PC-3 (cell line): Measurements from ENCODE around the gene CD151. TPM values are rescaled to one million over a fixed set of nuclear protein-coding genes. Genes with fewer than 3 reads are reported as not detected.

Experiments
- ATAC-seq: fragments of 200-7000 bp; cut with Tn5 transposase; 2 replicates; pipeline ENCODE4 v1.9.1; 2020; ENCODE audit warnings: mild to moderate bottlenecking, moderate library complexity
- BruUV-seq: library from RNA; stranded (reverse); fragments of 400-500 nt; replicated peaks from 2 replicates; lab custom pipeline; 2021; lab: Mats Ljungman, UMichigan
- CTCF ChIA-PET: fragments of 300-600 bp; sonication (Branson Sonifier 250); formaldehyde crosslinking; loops from one replicate; lab custom pipeline; 2022; ENCODE audit warnings: antibody characterized with exemption; lab: Charles Lee
- POLR2A ChIA-PET: fragments of 300-600 bp; sonication (Branson Sonifier 250); formaldehyde crosslinking; loops from one replicate; lab custom pipeline; 2022; ENCODE audit warnings: antibody characterized with exemption; ENCODE audit not compliant: unreplicated experiment; lab: Charles Lee
- DNase-seq: peaks from one replicate; pipeline ENCODE4 v3.0.0-alpha.2; 2015
- H2AFZ ChIP-seq: fragments of 300-600 bp; sonication (generic); 2 replicates; pipeline ENCODE4 v1.6.0; 2016; ENCODE audit warnings: antibody characterized with exemption, low read length
- H3F3A ChIP-seq: fragments of 300-600 bp; sonication (generic); one replicate; pipeline ENCODE4 v1.6.0; 2017; ENCODE audit warnings: antibody characterized with exemption, low read length, control low read depth, mild to moderate bottlenecking; ENCODE audit not compliant: unreplicated experiment
- H3K27ac ChIP-seq: fragments of 300-600 bp; sonication (generic); 2 replicates; pipeline ENCODE4 v1.5.1; 2016; ENCODE audit warnings: mild to moderate bottlenecking, low read length
- H3K27me3 ChIP-seq: fragments of 300-600 bp; sonication (generic); 2 replicates; pipeline ENCODE4 v1.6.1; 2016; ENCODE audit warnings: low read length, mixed read lengths
- H3K36me3 ChIP-seq: fragments of 300-600 bp; sonication (generic); 2 replicates; pipeline ENCODE4 v1.6.1; 2016; ENCODE audit warnings: low read depth, mixed run types, low read length, mixed read lengths
- H3K4me1 ChIP-seq: fragments of 300-600 bp; sonication (generic); 2 replicates; pipeline ENCODE4 v1.5.1; 2016; ENCODE audit warnings: low read length; ENCODE audit not compliant: insufficient read depth
- H3K4me2 ChIP-seq: fragments of 300-600 bp; sonication (generic); 2 replicates; pipeline ENCODE4 v1.6.0; 2016; ENCODE audit warnings: low read length
- H3K4me3 ChIP-seq: fragments of 300-600 bp; sonication (generic); 2 replicates; pipeline ENCODE4 v1.5.1; 2016; ENCODE audit warnings: mild to moderate bottlenecking, low read length, mixed read lengths
- H3K79me2 ChIP-seq: fragments of 300-600 bp; sonication (generic); 2 replicates; pipeline ENCODE4 v1.6.1; 2017; ENCODE audit warnings: low read length, mixed read lengths
- H3K9ac ChIP-seq: fragments of 300-600 bp; sonication (generic); 2 replicates; pipeline ENCODE4 v1.6.0; 2016; ENCODE audit warnings: mild to moderate bottlenecking, low read length
- H3K9me2 ChIP-seq: fragments of 300-600 bp; sonication (generic); replicated peaks from 2 replicates; pipeline ENCODE4 v1.6.1; 2016; ENCODE audit warnings: mixed run types, low read length, mixed read lengths
- H3K9me3 ChIP-seq: fragments of 300-600 bp; sonication (generic); 2 replicates; pipeline ENCODE4 v1.6.1; 2016; ENCODE audit warnings: low read length, mixed read lengths
- H4K20me1 ChIP-seq: fragments of 300-600 bp; sonication (generic); 2 replicates; pipeline ENCODE4 v1.6.1; 2016; ENCODE audit warnings: low read length, mixed read lengths
- EZH2 ChIP-seq: fragments of 300-600 bp; sonication (generic); IDR thresholded peaks from one replicate; pipeline ENCODE4 v1.6.1; 2017; ENCODE audit warnings: antibody characterized with exemption, mild to moderate bottlenecking, low read length; ENCODE audit not compliant: unreplicated experiment
- EZH2phosphoT487 ChIP-seq: fragments of 300-600 bp; sonication (generic); IDR thresholded peaks from 2 replicates; pipeline ENCODE4 v1.6.1; 2018; ENCODE audit warnings: mild to moderate bottlenecking, antibody characterized with exemption, low read length, borderline replicate concordance
- intact Hi-C: fragments of 100-400 bp; cut with micrococcal nuclease; formaldehyde crosslinking; loops from 2 replicates; pipeline ENCODE4 v1.9.0; 2023
- total RNA-seq: library from RNA; depleted of rRNA; stranded (reverse); fragments of >200 nt; gene quantifications from 2 replicates; pipeline ENCODE4 v1.2.3, GENCODE V29; 2014
- TF ChIP-seq, protein P1 (sequence below): fragments of 300-600 bp; sonication (generic); conservative IDR thresholded peaks from 2 replicates; pipeline ENCODE4 v1.5.1; 2017; ENCODE audit warnings: antibody characterized with exemption, low read depth, mild to moderate bottlenecking, low read length

The CD151 gene
- total RNA-seq, 1 experiment from 2014 or later: 469 TPM

DNA sequence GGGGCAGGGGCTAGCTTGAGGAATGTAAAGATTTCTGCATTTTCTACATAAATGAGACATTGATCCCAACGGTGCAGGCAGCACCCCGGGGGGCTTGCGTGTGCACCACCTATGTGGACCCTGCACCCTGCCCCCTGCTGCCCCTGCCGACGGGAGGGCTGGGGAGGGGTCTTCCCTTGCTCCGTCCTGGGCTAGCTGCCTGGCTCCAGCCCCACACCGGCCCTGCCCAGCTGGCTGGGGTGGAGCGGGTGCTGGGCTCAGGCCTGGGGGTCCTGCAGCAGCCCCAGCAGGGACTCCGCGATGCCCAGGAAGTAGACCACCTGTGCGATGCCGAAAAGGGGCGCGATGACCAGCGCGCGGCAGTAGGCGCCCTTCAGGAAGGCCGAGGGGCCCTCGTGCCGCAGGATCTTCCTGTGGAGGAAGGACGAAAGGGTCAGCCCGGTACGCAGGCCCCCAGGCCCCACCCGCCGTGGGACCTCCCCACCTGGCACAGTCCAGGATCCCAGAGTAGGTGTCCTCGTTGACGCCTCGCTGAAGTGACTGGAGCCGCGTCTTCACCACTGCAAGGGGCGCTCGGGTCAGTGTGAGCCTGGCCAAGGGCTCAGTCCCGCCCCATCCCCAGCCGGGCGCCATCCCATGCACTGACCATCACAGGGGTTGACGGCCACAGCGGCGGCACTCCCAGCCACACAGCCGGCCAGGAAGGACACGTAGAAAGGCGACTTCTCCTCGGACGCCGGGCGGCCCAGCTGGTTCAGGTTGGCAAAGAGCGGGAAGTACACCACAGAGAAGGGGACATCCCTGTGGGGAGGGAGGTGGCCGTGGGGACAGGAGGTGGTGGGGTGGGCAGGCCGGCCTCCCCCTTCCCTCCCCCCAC is 40.9 kb upstream of the CD151 start:
- Histone ChIP-seq H3K4me2 (no peak overlapping the region), H3K9ac (no peak overlapping the region), H3K4me1 (peaks cover 16% of the 10 kb centered on the region), H2AFZ (no peak overlapping the region), H3F3A (peaks cover 4% of the 10 kb centered on the region), H3K4me3 (no peak overlapping the region), H3K27ac (no peak overlapping the region), H3K9me3 (no peaks in the 10 kb centered on the region), H4K20me1 (no peaks in the 10 kb centered on the region), H3K27me3 (no peaks in the 10 kb centered on the region), H3K9me2 (no peaks in the 10 kb centered on the region), H3K36me3 (no peaks in the 10 kb centered on the region; the same call in 1 of the 2 replicates), H3K79me2 (peaks cover 16% of the 10 kb centered on the region)
- CTCF ChIA-PET: interaction anchor here (0.6 kb wide), 1 partner anchor 1041 kb away, joined by 14 read pairs; no protein-coding TSS in a partner anchor
- ATAC-seq: no peak
- intact Hi-C loops: no loop called here
- DNase-seq: no peak
- TF ChIP-seq EZH2: no peak
- TF ChIP-seq EZH2phosphoT487: no peak
- TF ChIP-seq, protein P1, sequence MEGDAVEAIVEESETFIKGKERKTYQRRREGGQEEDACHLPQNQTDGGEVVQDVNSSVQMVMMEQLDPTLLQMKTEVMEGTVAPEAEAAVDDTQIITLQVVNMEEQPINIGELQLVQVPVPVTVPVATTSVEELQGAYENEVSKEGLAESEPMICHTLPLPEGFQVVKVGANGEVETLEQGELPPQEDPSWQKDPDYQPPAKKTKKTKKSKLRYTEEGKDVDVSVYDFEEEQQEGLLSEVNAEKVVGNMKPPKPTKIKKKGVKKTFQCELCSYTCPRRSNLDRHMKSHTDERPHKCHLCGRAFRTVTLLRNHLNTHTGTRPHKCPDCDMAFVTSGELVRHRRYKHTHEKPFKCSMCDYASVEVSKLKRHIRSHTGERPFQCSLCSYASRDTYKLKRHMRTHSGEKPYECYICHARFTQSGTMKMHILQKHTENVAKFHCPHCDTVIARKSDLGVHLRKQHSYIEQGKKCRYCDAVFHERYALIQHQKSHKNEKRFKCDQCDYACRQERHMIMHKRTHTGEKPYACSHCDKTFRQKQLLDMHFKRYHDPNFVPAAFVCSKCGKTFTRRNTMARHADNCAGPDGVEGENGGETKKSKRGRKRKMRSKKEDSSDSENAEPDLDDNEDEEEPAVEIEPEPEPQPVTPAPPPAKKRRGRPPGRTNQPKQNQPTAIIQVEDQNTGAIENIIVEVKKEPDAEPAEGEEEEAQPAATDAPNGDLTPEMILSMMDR: no peak
- POLR2A ChIA-PET: no interaction called here
- BruUV-seq: no TSS peak

GRCh38 chr11:792535-792821 is 40.3 kb upstream of the CD151 start:
- intact Hi-C loops: no loop called here
- Histone ChIP-seq H3K4me2 (no peak overlapping the region), H3K9me2 (no peaks in the 10 kb centered on the region), H4K20me1 (no peaks in the 10 kb centered on the region), H3K4me1 (peaks cover 19% of the 10 kb centered on the region), H3K36me3 (no peaks in the 10 kb centered on the region; the same call in 1 of the 2 replicates), H3K27me3 (no peaks in the 10 kb centered on the region), H3K79me2 (peaks cover 21% of the 10 kb centered on the region), H3F3A (peaks cover 4% of the 10 kb centered on the region), H3K9ac (no peak overlapping the region), H2AFZ (no peak overlapping the region), H3K9me3 (no peaks in the 10 kb centered on the region), H3K4me3 (no peak overlapping the region), H3K27ac (no peak overlapping the region)
- POLR2A ChIA-PET: no interaction called here
- no peak for ATAC-seq
- no peak for DNase-seq
- no TSS peak for BruUV-seq
- TF ChIP-seq EZH2: no peak
- TF ChIP-seq EZH2phosphoT487: no peak
- TF ChIP-seq, protein P1: no peak
- CTCF ChIA-PET: no interaction called here

DNA sequence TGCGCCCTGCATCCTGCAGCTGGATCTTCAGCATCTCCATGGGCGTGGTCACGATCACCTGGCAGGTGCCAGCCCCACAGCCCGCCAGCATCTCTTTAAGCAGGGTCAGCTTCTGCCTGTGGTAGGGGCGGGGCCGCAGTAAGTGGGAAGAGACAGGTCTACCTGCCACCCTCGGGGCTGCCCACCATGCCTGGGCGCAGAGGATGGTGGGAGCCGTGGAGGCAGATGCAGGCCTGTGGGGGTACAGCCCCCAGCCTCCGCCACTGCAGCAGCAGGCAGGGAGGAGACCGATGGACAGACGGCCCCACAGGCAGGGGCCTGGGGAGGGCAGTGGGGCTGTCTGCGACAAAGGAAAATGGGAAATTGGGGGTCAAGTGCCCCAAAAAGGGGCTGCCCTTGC is 39.9 kb upstream of the CD151 start:
- BruUV-seq: no TSS peak
- Histone ChIP-seq H2AFZ (no peak overlapping the region), H3K4me3 (no peak overlapping the region), H3K27ac (no peak overlapping the region), H3K27me3 (no peaks in the 10 kb centered on the region), H3K36me3 (no peaks in the 10 kb centered on the region; the same call in 1 of the 2 replicates), H3K9ac (no peak overlapping the region), H3K4me2 (no peak overlapping the region), H3F3A (peaks cover 4% of the 10 kb centered on the region), H4K20me1 (no peaks in the 10 kb centered on the region), H3K9me3 (no peaks in the 10 kb centered on the region), H3K9me2 (no peaks in the 10 kb centered on the region), H3K79me2 (peaks cover 24% of the 10 kb centered on the region), H3K4me1 (peaks cover 19% of the 10 kb centered on the region)
- DNase-seq (no peak), ATAC-seq (no peak)
- CTCF ChIA-PET: no interaction called here
- POLR2A ChIA-PET: no interaction called here
- intact Hi-C loops: no loop called here
- TF ChIP-seq EZH2phosphoT487: no peak
- TF ChIP-seq, protein P1: no peak
- no peak for TF ChIP-seq EZH2
